Right cardiac atrium (tissue), 5 donors: ENCODE measurements around the gene PLBD1. TPM values are rescaled to one million over a fixed set of nuclear protein-coding genes. Genes with fewer than 3 reads are reported as not detected.
A peak's percentile ranks its signal among the peaks of the same experiment; 100 is the strongest.

Experiments
- ATAC-seq, 2 donors: fragments of 200-7000 bp; cut with Tn5 transposase; one replicate each; pipeline versions ENCODE4 v1.8.0 to v1.9.1; 2020; ENCODE audit warnings: moderate library complexity in 2 of 2, mild to moderate bottlenecking in 1 of 2
- DNase-seq, 3 donors: peaks; one replicate each; pipeline ENCODE4 v3.0.0-alpha.2; 2020
- H3K27ac ChIP-seq: one replicate; pipeline ENCODE4 v1.5.1; 2013; ENCODE audit warnings: mild to moderate bottlenecking, low read length, control low read depth, moderate library complexity
- H3K27me3 ChIP-seq: one replicate; pipeline ENCODE4 v1.6.1; 2013; ENCODE audit not compliant: control insufficient read depth, insufficient read depth
- H3K4me1 ChIP-seq: one replicate; pipeline ENCODE4 v1.6.1; 2013; ENCODE audit warnings: low read length; ENCODE audit not compliant: control insufficient read depth, insufficient read depth
- H3K4me3 ChIP-seq: one replicate; pipeline ENCODE4 v1.5.1; 2013; ENCODE audit warnings: low read length, control low read depth
- H3K9me3 ChIP-seq: one replicate; pipeline ENCODE4 v1.6.1; 2013; ENCODE audit warnings: low read length; ENCODE audit not compliant: control insufficient read depth
- WGBS: extraction: QIAGEN DNeasy Blood & Tissue Kit; methylation state at CpG from one replicate; pipeline ENCODE4 v1.1.7; 2013; 5-methylcytosine and 5-hydroxymethylcytosine counted together
- intact Hi-C, 4 donors: fragments of 100-400 bp; cut with DNase I; formaldehyde crosslinking; loops; one replicate each; pipeline versions ENCODE4 v1.11.0 to v1.14.0; 2022 to 2023
- polyA plus RNA-seq: library from polyadenylated mRNA; stranded (reverse); fragments of 200-250 nt; gene quantifications from one replicate; pipeline ENCODE4 v1.2.3, GENCODE V29; 2013
- total RNA-seq, 4 donors: library from RNA; stranded (reverse); fragmentation: NEBNext Ultra II Directional; extraction: Animal tissue kit (Norgen Biotek cat#: 25700); gene quantifications; one replicate each; pipeline ENCODE4 v1.2.1, GENCODE V29; 2021
- donor health status: healthy with polysubstance abuse.
- donor health status: DM: no; HTN: yes; CAD: no.
- donor health status: DM: no; HTN: no; CAD: no.
- donor health status: DM: no; HTN: yes; CAD: no; lungs with severe emphysema.
- donor health status: DM: yes; HTN: yes; CAD: no.

The PLBD1 gene
- total and polyA plus RNA-seq, 5 donors: 12.7 to 30.9 (median 23.7) TPM

DNA sequence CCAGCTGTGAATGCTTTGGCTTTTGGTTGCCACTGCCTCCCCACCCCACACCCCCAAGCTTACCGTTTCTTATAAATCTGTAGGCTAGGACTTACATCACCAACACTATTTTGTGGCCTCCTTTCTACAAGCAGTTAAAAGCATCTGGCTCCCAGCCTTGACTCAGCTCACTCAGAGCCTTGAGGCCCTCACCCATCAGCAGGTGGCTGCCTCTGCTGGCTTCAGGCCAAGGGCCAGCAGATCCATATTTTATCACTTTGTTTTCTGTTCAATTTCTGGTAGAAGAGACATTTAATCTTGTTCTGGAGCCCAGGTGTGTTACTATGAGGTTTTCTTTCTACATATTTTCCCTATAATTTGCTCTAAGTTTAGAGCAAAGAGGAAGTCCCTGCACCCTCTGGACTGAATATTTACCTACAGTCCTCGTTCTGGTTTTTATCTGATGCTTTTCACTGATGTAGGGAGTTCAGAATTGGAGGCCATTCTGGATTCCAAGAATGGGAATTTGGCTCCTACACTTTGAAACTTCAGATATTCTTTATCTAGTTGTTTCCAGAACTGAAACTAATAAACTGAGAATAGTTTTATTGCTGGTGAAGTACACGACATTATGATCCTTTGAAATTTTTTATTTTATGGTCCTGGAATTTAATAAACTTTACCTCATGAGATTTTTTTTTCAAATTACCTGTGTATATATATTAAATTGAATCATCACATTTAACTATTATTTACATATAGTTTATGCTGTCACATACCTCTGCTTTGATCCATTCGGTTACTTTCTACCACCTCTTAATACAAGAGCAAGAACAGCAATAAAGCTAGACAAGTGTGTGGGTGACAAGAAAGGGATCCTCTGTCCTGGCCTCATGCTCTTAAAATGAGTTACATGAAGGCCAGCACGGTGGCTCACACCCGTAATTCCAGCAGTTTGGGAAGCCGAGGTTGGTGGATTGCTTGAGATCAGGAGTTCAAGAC, 22.2 kb downstream of the PLBD1 start:
- H3K27ac ChIP-seq: no peak overlapping the region
- DNase-seq: no peak
- no peaks in the 10 kb centered on the region for H3K4me1 ChIP-seq
- H3K27me3 ChIP-seq: no peaks in the 10 kb centered on the region
- intact Hi-C loops: no loop called here
- no peaks in the 10 kb centered on the region for H3K9me3 ChIP-seq
- no peak overlapping the region for H3K4me3 ChIP-seq
- no peak for ATAC-seq
- WGBS: 81% methylated on average over 7 of the region's 7 CpGs

DNA sequence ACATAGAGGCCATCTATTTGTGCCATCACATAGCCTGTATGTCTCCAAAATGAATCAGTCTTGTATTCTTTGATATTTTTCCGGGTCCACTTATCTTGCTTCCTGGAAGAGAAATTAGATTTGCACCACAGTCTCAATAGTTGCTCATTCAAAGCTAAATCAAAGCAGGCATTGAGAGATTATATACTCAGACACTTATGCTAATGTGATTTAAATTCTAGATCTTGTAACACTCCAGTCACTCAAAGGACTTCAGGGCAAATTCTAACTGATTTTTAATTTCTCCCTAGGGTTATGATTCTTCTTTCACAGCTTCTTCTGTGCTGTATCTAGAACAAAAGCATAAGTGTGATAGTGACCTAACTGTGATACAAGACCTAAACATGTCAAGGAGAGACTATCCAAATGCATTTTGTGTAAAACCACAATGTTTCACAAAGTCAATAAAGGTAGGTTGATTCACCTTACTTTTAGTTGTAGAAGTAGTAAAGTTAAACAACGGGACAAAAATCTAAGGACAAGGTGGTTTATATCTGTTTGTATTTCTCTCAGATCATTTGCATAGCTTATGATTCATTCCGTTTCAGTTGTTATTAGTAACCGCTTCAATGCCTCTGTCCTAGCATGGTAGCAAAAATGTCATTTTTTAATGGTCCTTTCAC, 26.8 kb downstream of the PLBD1 start:
- no peak overlapping the region for H3K27ac ChIP-seq
- intact Hi-C loops: no loop called here
- no peak overlapping the region for H3K4me3 ChIP-seq
- DNase-seq (no peak), ATAC-seq (no peak)
- 62% methylated on average over 4 of the region's 4 CpGs for WGBS
- no peaks in the 10 kb centered on the region for H3K27me3 ChIP-seq
- no peaks in the 10 kb centered on the region for H3K4me1 ChIP-seq
- H3K9me3 ChIP-seq: no peaks in the 10 kb centered on the region

DNA sequence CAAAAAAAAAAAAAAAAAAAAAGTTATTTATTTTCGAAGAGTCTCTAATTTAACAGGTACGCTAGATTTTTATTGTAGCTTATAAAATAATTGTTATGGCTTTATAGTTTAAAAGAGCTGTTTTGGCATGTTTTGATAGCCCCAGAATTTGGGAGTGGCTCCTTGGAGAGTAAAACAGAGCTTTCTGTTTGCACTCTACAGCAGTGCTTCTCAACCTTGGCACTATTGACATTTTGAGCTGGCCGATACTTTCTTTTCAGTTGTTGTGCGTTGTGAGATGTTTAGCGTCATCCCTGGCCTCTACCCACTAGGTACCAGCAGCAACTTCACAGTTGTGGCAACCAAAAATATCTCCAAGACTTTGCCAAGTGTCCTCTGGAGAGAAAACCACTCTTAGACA, 30.6 kb downstream of the PLBD1 start:
- ATAC-seq (no peak), DNase-seq (no peak)
- H3K4me3 ChIP-seq: no peak overlapping the region
- no peaks in the 10 kb centered on the region for H3K9me3 ChIP-seq
- no peaks in the 10 kb centered on the region for H3K27me3 ChIP-seq
- intact Hi-C loops: no loop called here
- no peak overlapping the region for H3K27ac ChIP-seq
- H3K4me1 ChIP-seq: no peaks in the 10 kb centered on the region
- WGBS: 96% methylated on average over 5 of the region's 5 CpGs

DNA sequence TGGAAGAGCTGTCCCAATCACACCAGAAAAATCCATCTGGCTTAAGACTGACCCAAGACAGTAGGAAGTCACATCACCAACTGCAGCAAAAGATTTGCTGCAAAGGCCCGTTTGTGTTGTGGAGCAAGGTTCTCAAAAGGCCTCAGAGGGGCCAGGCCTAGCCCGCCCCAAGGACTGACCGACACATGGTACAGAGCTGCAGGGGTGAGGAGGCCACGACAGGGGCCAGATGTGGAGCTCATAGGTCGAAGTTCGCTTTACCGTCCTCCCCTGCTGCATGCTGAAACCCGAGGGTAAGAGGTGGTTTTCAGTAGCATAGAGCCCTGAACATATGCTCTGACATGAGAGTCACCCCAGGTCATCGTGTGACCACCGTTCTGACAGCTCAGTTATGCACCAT, 35.5 kb downstream of the PLBD1 start:
- no peaks in the 10 kb centered on the region for H3K9me3 ChIP-seq
- no peak overlapping the region for H3K4me3 ChIP-seq
- 91% methylated on average over 10 of the region's 10 CpGs for WGBS
- intact Hi-C loops: no loop called here
- no peaks in the 10 kb centered on the region for H3K4me1 ChIP-seq
- H3K27ac ChIP-seq: no peak overlapping the region
- no peaks in the 10 kb centered on the region for H3K27me3 ChIP-seq
- no peak for DNase-seq
- ATAC-seq: no peak

DNA sequence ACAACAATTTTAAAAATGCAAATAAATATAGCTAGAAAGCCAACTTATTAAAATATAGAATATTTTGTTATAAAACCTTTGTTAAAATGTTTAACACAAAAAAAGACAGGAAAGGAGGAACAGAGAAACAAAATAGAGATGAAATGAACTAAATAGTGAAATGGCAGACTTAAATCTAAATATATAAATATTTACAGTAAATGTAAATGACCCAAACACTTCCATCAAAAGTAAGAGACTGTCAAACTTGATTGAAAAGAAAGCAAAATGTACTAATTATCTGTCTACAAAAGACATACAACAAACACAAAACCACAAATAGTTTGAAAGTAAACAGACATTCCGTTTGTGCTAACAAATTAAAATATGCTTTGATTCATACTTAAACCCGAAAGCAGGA, 41.7 kb downstream of the PLBD1 start:
- Histone ChIP-seq H3K27me3 (no peaks in the 10 kb centered on the region), H3K9me3 (peaks cover 5% of the 10 kb centered on the region), H3K27ac (no peak overlapping the region), H3K4me1 (no peaks in the 10 kb centered on the region), H3K4me3 (no peak overlapping the region)
- DNase-seq (no peak), ATAC-seq (no peak)
- intact Hi-C loops: no loop called here
- 94% methylated on average over 2 of the region's 2 CpGs for WGBS

DNA sequence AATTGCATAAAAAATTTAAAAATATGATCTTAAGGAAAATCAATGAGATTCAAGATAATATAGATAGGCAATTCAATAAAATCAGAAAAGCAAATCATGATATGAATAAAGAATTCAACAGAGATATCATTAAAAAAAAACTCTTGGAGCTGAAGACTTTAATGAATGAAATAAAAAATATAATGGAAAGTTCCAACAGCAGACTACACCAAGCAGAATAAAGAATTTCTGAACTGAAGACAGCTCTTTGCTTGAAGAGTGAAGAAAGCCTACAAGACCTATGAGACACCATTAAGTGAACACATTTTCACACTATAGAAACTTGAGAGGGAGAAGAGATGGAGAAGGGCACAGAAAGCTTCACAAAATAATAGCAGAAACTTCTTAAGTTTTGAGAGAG, 45.9 kb downstream of the PLBD1 start:
- no peak overlapping the region for H3K27ac ChIP-seq
- H3K4me1 ChIP-seq: no peaks in the 10 kb centered on the region
- intact Hi-C loops: no loop called here
- ATAC-seq: no peak
- H3K4me3 ChIP-seq: no peak overlapping the region
- no peaks in the 10 kb centered on the region for H3K27me3 ChIP-seq
- DNase-seq: no peak
- H3K9me3 ChIP-seq: peaks cover 5% of the 10 kb centered on the region

DNA sequence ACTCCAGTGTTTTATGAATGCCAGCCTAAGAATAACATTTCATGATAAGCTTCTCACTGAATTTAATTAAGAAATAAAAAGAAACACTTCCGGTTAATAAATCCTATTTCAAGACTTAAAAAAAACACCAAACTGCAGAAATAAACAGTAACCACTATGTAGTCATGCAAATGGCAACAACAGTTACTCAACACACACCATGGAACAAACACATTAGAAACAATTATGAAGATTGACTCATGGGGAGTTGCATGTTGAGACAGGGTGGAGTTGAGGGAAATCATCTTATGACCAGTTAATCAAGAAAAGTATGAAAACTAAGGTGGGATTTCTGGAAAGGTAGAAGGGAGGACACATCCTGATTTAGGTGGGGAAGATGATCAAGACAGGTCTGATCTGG, 52.7 kb downstream of the PLBD1 start:
- Histone ChIP-seq H3K4me1 (no peaks in the 10 kb centered on the region), H3K9me3 (no peaks in the 10 kb centered on the region), H3K27ac (no peak overlapping the region), H3K4me3 (no peak overlapping the region), H3K27me3 (no peaks in the 10 kb centered on the region)
- no peak for DNase-seq
- intact Hi-C loops: loop anchor here in 1 of 4 donors (10.0 kb wide), 1 partner anchor 100 kb away; no protein-coding TSS in a partner anchor
- ATAC-seq: no peak
- 80% methylated on average over 1 of the region's 1 CpG for WGBS

DNA sequence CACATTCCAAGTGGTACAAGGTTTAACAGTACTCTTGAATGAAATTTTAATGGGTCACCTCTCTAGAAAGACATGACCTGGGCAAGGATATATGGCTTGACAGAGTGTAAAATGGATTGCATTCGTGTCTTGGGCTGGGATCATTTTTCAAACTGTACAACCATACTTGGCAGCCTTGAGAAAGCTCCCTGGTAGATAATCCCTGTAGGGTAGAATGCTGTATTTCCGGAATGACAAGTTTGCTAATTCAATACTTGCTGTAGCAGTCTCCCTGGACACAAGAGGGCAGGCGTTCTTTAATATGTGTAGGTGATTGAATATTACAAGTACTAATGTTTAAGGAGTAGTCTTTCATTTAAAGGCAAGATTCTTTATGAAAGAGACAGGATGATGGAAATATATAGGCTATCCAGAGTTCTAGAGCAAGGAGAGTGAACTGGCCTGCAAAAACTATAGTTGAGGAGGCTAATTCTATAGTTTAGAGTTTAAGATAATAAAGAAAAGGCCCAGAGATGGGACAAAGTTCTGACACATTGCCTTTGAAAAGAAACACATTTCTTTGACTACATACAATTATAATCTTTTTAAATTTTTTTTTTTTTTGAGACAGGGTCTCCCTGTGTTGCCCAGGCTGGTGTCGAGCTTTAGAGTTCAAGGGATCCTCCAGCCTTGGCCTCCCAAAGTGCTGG, 53.4 kb downstream of the PLBD1 start:
- no peaks in the 10 kb centered on the region for H3K27me3 ChIP-seq
- no peaks in the 10 kb centered on the region for H3K9me3 ChIP-seq
- 46% methylated on average over 4 of the region's 4 CpGs for WGBS
- no peak overlapping the region for H3K27ac ChIP-seq
- H3K4me3 ChIP-seq: no peak overlapping the region
- intact Hi-C loops: loop anchor here in 1 of 4 donors (10.0 kb wide), 1 partner anchor 101 kb away; no protein-coding TSS in a partner anchor
- H3K4me1 ChIP-seq: no peaks in the 10 kb centered on the region
- DNase-seq (no peak), ATAC-seq (peak; percentile 43 to 47)

DNA sequence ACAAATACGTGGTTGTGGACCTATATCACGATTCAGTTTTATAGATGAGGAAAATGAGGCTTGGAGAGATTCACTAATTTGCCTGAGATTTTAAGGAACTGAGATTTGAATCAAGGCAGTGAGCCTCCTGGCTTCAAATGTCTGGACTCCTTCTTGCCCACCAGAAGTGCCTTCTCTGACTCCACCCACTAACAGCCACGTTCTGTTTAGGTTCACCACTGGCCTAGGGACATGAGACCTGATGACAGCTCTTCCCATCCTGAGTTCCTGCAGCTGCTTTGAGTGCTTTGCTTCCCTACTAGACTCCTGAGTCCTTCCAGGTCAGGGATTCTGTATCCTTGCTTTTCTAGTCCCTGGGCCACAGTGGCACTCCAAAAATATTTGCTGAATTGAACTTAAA, 57.1 kb downstream of the PLBD1 start:
- Histone ChIP-seq H3K27ac (no peak overlapping the region), H3K4me1 (no peaks in the 10 kb centered on the region), H3K9me3 (no peaks in the 10 kb centered on the region), H3K4me3 (no peak overlapping the region), H3K27me3 (no peaks in the 10 kb centered on the region)
- intact Hi-C loops: loop anchor here in 1 of 4 donors (10.0 kb wide), 1 partner anchor 104 kb away; no protein-coding TSS in a partner anchor
- 64% methylated on average over 3 of the region's 3 CpGs for WGBS
- ATAC-seq: no peak
- DNase-seq: no peak

DNA sequence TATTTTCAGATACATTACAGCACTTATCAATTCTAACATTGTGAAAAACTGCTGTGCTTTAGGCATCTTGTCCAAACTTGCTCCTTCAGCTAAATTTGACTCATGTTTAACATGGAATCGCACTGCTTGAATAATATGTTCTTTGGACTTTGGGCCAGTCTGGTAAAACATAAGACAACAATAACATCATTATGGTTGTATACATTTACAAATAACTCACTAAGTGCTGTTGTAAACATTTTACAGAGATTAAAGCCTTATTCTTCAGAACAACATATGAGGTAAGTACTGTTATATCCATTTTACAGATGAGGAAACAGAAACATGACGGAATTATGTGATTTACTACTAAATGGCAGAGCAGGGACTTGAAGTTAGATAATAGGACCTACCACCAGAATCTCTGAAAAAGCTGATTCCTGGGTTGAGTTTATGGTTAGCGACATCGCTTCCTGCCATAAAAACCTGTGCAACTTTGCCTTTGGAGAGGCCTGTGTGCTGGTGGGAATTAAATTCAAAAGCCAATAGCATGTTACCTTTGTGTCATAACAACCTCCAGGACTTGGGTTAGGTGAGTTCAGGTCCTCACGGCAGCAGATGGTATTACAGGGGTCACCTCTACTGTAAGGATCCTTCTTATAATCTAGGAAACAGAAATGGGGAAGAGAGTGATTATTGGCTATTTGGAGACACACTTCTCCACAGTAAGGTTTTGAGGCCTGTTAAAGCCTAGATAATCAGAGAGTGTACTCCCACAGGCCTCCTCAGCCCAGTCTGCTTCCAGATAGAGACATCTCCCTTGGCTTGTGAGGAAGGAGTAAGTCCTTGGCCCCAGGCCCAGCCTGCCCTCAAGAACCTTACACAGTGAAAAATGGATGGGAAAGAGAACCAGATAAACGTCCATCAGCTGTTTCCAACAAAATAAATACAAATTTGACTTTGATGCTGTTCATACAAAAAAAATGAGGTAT, 61.8 kb downstream of the PLBD1 start:
- no peak overlapping the region for H3K4me3 ChIP-seq
- no peak overlapping the region for H3K27ac ChIP-seq
- 89% methylated on average over 6 of the region's 6 CpGs for WGBS
- H3K27me3 ChIP-seq: no peaks in the 10 kb centered on the region
- ATAC-seq: no peak
- intact Hi-C loops: no loop called here
- DNase-seq: no peak
- no peaks in the 10 kb centered on the region for H3K9me3 ChIP-seq
- no peaks in the 10 kb centered on the region for H3K4me1 ChIP-seq
